ENCODE results near the gene PALD1. TPM values are rescaled to one million over a fixed set of nuclear protein-coding genes. Genes with fewer than 3 reads are reported as not detected.

PALD1 gene
- total and polyA plus RNA-seq, 2 of the 13 experiments (the other 11 are each of a cell fraction or from before 2014, with no cell fraction given), result 0.07 to 0.09 TPM

GRCh38 chr10:70560511-70560941 lies 82.0 kb downstream of the PALD1 start (continued):
- TF ChIP-seq JUN (CRISPR knock-in tag; IDR thresholded peaks at IDR 0.05) (no peak), ATRX (CRISPR knock-in tag; IDR thresholded peaks at IDR 0.05; ENCODE audit: borderline replicate concordance) (no peak), ZNF770 (CRISPR knock-in tag; IDR thresholded peaks at IDR 0.05) (no peak), KLF15 (CRISPR knock-in tag; IDR thresholded peaks at IDR 0.05; ENCODE audit: borderline replicate concordance) (no peak)

GRCh38 chr10:70561070-70561469 lies 82.5 kb downstream of the PALD1 start:
- H3K4me3 ChIP-seq (replicated peaks in 1 of 3; ENCODE audit: insufficient read depth in 1 of 3, low read depth in 2 of 3, low read length in 3 of 3), result no peak overlapping the region
- intact Hi-C loops (cut with micrococcal nuclease; ENCODE audit: unreplicated experiment) (no loop called here), in situ Hi-C loops (cut with HindIII; ENCODE audit: extremely low pct_ligation_motif_present, low pct_unique_long_range_greater_than_20kb) (no loop called here)
- FAIRE-seq, result no peak
- no peak for DNase-seq (ENCODE audit: low spot score)
- no peaks in the 10 kb centered on the region for H4K20me1 ChIP-seq (ENCODE audit: insufficient read depth, low read length)
- no peak overlapping the region for H3K27ac ChIP-seq (ENCODE audit: extremely low read length, insufficient read depth, low read length)
- no peaks in the 10 kb centered on the region for H3K9me3 ChIP-seq (ENCODE audit: low read length)
- H3K4me1 ChIP-seq (ENCODE audit: insufficient read depth, low read length), result peaks cover 11% of the 10 kb centered on the region; the same call in 1 of the 2 replicates
- H3K9ac ChIP-seq (ENCODE audit: insufficient read depth, low read depth, low read length), result no peak overlapping the region
- no peak overlapping the region for H3K4me2 ChIP-seq (ENCODE audit: low read depth, low read length)
- no peaks in the 10 kb centered on the region for H3K36me3 ChIP-seq (replicated peaks in 1 of 2; ENCODE audit: control insufficient read depth in 1 of 2, insufficient read depth in 2 of 2, low read length in 2 of 2)
- WGBS (ENCODE audit: low lambda C conversion rate), result 29% methylated on average over 8 of the region's 10 CpGs
- H2AFZ ChIP-seq (ENCODE audit: low read length), result no peak overlapping the region
- CTCF ChIA-PET (ENCODE audit: low intra/inter-chr PET ratio, low total read pairs), result no interaction called here
- no peaks in the 10 kb centered on the region for H3K79me2 ChIP-seq (ENCODE audit: insufficient read depth, low read length)
- no peak for ATAC-seq
- H3K27me3 ChIP-seq (ENCODE audit: control insufficient read depth in 1 of 2, insufficient read depth in 2 of 2, low read length in 2 of 2), result peaks cover 2% of the 10 kb centered on the region in 2 experiments; a peak in 2 of 5 replicates
- POLR2A ChIA-PET, result no interaction called here
- no TSS peak for BruUV-seq (replicated peaks)
- TF ChIP-seq ZNF639 (CRISPR knock-in tag; conservative IDR thresholded peaks at IDR 0.05) (no peak), ELF3 (CRISPR knock-in tag; IDR thresholded peaks at IDR 0.05) (no peak), ZNF598 (CRISPR knock-in tag; IDR thresholded peaks at IDR 0.05; ENCODE audit: borderline replicate concordance) (no peak), HMGXB3 (CRISPR knock-in tag; IDR thresholded peaks at IDR 0.05; ENCODE audit: borderline replicate concordance) (no peak), ZNF280D (CRISPR knock-in tag; IDR thresholded peaks at IDR 0.05) (no peak), FOSL2 (CRISPR knock-in tag; IDR thresholded peaks at IDR 0.05) (no peak), NR2F6 (IDR thresholded peaks at IDR 0.05) (no peak), NR2F6 (CRISPR knock-in tag; IDR thresholded peaks at IDR 0.05) (no peak), ADNP (CRISPR knock-in tag; IDR thresholded peaks at IDR 0.05) (no peak), ZNF530 (CRISPR knock-in tag; IDR thresholded peaks at IDR 0.05; ENCODE audit: low read depth) (no peak)

Data from HepG2 (cell line).